Tibial nerve (tissue), 4 donors: ENCODE results near the gene TERT. TPM values are rescaled to one million over a fixed set of nuclear protein-coding genes. Genes with fewer than 3 reads are reported as not detected.

Experiments
- DNase-seq, 2 donors: peaks; one replicate each; pipeline ENCODE4 v3.0.0-alpha.2; 2019; ENCODE audit warnings: low spot score in 2 of 2
- H3K27ac ChIP-seq, 4 donors: fragments of 200-600 bp; sonication (generic) in 3 of 4; one replicate each; pipeline ENCODE4 v1.5.1; 2017 to 2019; ENCODE audit warnings: mild to moderate bottlenecking in 1 of 4
- H3K27me3 ChIP-seq, 2 donors: fragments of 200-600 bp; sonication (generic) in 1 of 2; one replicate each; pipeline versions ENCODE4 v1.5.1 to v1.6.0; 2017 to 2019
- H3K36me3 ChIP-seq, 3 donors: fragments of 200-600 bp; sonication (generic); one replicate each; pipeline ENCODE4 v1.5.1; 2018 to 2019
- H3K4me1 ChIP-seq, 4 donors: fragments of 200-600 bp; sonication (generic) in 3 of 4; one replicate each; pipeline ENCODE4 v1.5.1; 2017 to 2019
- H3K4me3 ChIP-seq, 4 donors: fragments of 200-600 bp; sonication (generic) in 3 of 4; one replicate each; pipeline ENCODE4 v1.5.1; 2017 to 2019; ENCODE audit warnings: mild to moderate bottlenecking in 1 of 4, moderate library complexity in 1 of 4
- H3K9me3 ChIP-seq, 4 donors: fragments of 200-600 bp; sonication (generic) in 3 of 4; one replicate each; pipeline ENCODE4 v1.5.1; 2017 to 2019
- CTCF ChIP-seq, 5 experiments: fragments of 200-600 bp in 3 of 5; fragments of 450-650 bp in 2 of 5; sonication (generic) in 3 of 5; IDR thresholded peaks; one replicate each; pipeline ENCODE4 v1.5.1; 2016 to 2019; ENCODE audit warnings: antibody characterized with exemption in 5 of 5, mild to moderate bottlenecking in 3 of 5, moderate library complexity in 2 of 5
- EP300 ChIP-seq, 2 donors: sonication (generic); formaldehyde crosslinking; IDR thresholded peaks; one replicate each; pipeline ENCODE4 v1.6.1; 2017; ENCODE audit warnings: antibody characterized with exemption in 2 of 2, mild to moderate bottlenecking in 1 of 2
- POLR2A ChIP-seq, 2 donors: fragments of 450-650 bp; IDR thresholded peaks; one replicate each; pipeline ENCODE4 v1.6.1; 2017; ENCODE audit warnings: antibody characterized with exemption in 2 of 2, mild to moderate bottlenecking in 2 of 2, moderate library complexity in 2 of 2
- WGBS, 2 donors: methylation state at CpG; one replicate each; pipeline ENCODE4 v1.1.5; 2018; 5-methylcytosine and 5-hydroxymethylcytosine counted together
- total RNA-seq, 4 donors: library from RNA; depleted of rRNA; stranded (reverse); fragments of >200 nt; gene quantifications; one replicate each; pipeline ENCODE4 v1.1.0, GENCODE V29; 2016

TERT gene
- total RNA-seq, 4 donors from 2014 or later: not detected

DNA sequence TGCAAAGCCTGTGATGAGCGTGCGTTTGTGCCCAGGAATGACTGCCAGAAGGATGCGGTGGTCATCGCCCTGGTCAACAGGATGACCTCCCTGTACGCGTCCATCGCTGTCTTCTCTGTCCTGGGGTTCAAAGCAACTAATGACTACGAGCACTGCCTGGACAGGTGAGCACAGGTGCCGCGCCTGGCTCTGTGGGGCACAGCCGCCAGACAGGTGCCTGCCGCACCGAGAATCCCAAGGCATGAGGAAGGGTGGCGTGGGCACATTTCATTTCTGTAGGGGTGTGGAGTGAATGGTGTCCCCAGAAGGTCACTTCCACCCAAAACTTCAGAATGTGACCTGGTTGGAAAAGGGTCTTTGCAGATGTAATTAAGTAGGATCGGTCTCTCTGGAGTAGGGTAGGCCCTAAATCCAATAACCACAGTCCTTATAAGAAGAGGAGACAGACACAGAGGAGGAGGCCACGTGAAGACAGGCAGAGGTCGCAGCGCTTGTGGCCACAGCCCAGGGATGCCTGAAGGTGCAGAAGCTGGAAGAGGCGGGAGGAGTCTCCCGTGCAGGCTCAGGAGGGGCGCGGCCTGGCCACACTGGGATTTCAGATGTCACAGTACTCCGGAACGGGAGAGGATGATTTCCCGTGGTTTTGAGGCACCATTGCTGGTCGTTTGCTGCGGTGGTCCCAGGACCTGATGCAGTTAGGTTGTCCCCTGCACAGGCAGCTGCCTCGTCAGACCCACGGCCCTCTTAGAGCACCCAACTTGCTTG is 54.2 kb downstream of the TERT start:
- Histone ChIP-seq H3K9me3 (peaks cover 0 to 21% (median 0%) of the 10 kb centered on the region in 4 donors), H3K36me3 (no peaks in the 10 kb centered on the region), H3K27me3 (peaks cover 0 to 11% of the 10 kb centered on the region in 2 donors), H3K4me3 (no peak overlapping the region), H3K4me1 (no peaks in the 10 kb centered on the region), H3K27ac (no peak overlapping the region)
- no peak for DNase-seq
- 80 to 85% methylated on average over 28 to 29 of the region's 29 CpGs for WGBS, 2 donors
- no peak for TF ChIP-seq EP300 (IDR thresholded peaks at IDR 0.05)
- no peak for TF ChIP-seq CTCF (IDR thresholded peaks at IDR 0.05)
- no peak for TF ChIP-seq POLR2A (IDR thresholded peaks at IDR 0.05)

DNA sequence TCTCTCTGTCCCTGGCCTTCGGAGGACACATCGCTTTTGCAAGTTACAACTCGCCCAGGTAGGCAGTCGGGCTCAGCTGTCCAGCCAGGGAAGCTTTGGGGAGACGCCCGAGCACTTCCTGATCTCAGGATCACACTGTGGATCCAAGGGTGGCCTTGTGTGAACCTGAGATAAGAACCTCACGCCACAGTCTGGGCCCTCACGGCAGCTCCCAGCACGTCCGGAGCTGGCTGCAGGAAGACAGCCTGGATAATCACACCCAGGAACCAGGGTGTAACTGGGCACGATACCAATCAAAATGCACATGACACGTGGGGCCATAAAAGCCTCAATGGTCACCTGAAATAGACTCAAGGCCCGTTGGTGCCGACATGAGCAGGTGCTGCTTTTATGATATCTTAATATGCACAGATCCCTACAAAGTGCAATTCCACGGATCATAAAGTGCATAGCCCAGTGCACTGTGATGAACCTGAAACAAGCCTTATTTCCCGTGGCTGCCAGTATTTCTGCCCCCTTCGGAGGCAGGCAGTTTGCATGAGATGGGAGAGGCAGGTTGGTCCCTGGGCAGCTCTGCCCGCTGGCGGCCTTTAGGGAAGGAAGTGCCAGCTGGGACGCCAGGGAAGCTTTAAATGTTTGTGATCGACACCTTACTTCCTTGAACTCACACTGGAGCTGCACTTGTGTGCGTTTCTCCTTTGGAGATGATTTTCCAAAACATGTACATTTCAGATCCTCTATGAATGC is 55.2 kb downstream of the TERT start:
- H3K27ac ChIP-seq: peak overlapping the region in 1 of 4 donors; percentile 12
- no peaks in the 10 kb centered on the region for H3K4me1 ChIP-seq
- H3K4me3 ChIP-seq: no peak overlapping the region
- peaks cover 0 to 3% of the 10 kb centered on the region in 2 donors for H3K27me3 ChIP-seq
- peaks cover 0 to 31% (median 2%) of the 10 kb centered on the region in 4 donors for H3K9me3 ChIP-seq
- TF ChIP-seq CTCF (IDR thresholded peaks at IDR 0.05) (no peak), EP300 (IDR thresholded peaks at IDR 0.05) (no peak), POLR2A (IDR thresholded peaks at IDR 0.05) (no peak)
- no peaks in the 10 kb centered on the region for H3K36me3 ChIP-seq
- no peak for DNase-seq
- 70 to 71% methylated on average over 22 of the region's 22 CpGs for WGBS, 2 donors

DNA sequence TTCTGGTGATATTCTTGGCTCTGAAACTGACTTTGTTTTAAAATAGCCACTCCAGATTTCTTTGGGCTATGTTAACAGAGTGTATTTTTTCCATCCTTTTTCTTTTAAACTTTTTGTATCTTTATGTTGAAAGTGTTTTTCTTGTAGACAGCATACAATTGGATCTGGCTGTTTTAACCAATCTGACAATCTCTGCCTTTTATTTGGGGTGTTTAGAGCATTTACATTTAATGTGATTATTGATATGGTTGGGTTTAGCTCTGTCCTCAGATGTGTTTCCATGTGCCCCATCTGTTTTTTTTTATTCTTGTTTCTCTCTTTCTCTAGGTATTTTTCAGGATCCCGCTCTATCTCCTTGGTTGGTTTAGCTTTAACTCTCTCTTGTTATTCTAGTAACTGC is 59.0 kb downstream of the TERT start:
- WGBS, 2 donors: 96 to 100% methylated on average over 1 of the region's 1 CpG
- Histone ChIP-seq H3K4me1 (no peaks in the 10 kb centered on the region), H3K27ac (no peak overlapping the region), H3K4me3 (no peak overlapping the region), H3K36me3 (no peaks in the 10 kb centered on the region), H3K9me3 (peaks cover 0 to 38% (median 2%) of the 10 kb centered on the region in 4 donors), H3K27me3 (no peaks in the 10 kb centered on the region)
- DNase-seq: no peak
- TF ChIP-seq POLR2A (IDR thresholded peaks at IDR 0.05) (no peak), CTCF (IDR thresholded peaks at IDR 0.05) (no peak), EP300 (IDR thresholded peaks at IDR 0.05) (no peak)

DNA sequence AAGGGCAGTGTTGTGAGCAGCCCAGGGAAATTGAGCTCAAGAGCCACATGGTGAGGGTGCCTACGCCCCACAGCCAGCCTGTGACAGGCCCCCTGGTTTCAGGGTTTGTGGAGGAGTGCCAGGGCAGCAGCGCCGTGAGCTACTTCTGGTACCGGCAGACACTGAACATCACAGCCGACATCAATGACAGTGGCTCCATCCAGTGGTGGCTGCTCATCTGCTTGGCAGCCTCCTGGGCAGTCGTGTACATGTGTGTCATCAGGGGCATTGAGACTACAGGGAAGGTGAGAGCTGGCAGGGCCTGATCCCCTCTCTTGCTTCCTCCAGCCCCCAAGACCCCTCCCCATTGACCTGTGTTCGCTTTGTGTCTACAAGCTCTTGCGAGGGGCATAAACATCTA is 59.5 kb downstream of the TERT start:
- Histone ChIP-seq H3K27me3 (no peaks in the 10 kb centered on the region), H3K9me3 (peaks cover 0 to 38% (median 2%) of the 10 kb centered on the region in 4 donors), H3K27ac (no peak overlapping the region), H3K36me3 (no peaks in the 10 kb centered on the region), H3K4me3 (no peak overlapping the region), H3K4me1 (no peaks in the 10 kb centered on the region)
- DNase-seq: no peak
- no peak for TF ChIP-seq CTCF (IDR thresholded peaks at IDR 0.05)
- no peak for TF ChIP-seq POLR2A (IDR thresholded peaks at IDR 0.05)
- TF ChIP-seq EP300 (IDR thresholded peaks at IDR 0.05): no peak
- 78 to 84% methylated on average over 7 to 8 of the region's 8 CpGs for WGBS, 2 donors

DNA sequence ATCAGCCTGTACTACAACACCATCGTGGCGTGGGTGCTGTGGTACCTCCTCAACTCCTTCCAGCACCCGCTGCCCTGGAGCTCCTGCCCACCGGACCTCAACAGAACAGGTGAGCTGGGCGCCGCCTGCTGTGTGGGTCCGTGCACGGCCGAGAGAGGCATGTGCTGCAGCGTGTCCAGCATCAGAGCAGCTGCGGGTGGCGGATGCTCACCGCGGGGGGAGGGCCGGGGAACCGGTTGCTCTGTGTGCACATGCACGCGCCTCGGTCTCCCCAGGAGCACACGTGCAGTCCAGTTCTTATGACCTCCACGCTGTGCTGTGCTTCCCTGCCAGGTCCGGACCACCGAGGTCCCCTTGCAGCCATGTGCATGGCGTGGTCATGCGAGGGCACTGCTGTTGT is 62.1 kb downstream of the TERT start:
- TF ChIP-seq POLR2A (IDR thresholded peaks at IDR 0.05) (no peak), EP300 (IDR thresholded peaks at IDR 0.05) (no peak), CTCF (IDR thresholded peaks at IDR 0.05) (no peak)
- H3K4me3 ChIP-seq: no peak overlapping the region
- H3K27me3 ChIP-seq: peaks cover 0 to 6% of the 10 kb centered on the region in 2 donors
- H3K27ac ChIP-seq: no peak overlapping the region
- DNase-seq: no peak
- 89 to 90% methylated on average over 24 of the region's 25 CpGs for WGBS, 2 donors
- no peaks in the 10 kb centered on the region for H3K4me1 ChIP-seq
- no peaks in the 10 kb centered on the region for H3K36me3 ChIP-seq
- H3K9me3 ChIP-seq: peaks cover 0 to 38% (median 2%) of the 10 kb centered on the region in 4 donors
